ENCODE measurements around the gene OPHN1.

The OPHN1 gene

DNA sequence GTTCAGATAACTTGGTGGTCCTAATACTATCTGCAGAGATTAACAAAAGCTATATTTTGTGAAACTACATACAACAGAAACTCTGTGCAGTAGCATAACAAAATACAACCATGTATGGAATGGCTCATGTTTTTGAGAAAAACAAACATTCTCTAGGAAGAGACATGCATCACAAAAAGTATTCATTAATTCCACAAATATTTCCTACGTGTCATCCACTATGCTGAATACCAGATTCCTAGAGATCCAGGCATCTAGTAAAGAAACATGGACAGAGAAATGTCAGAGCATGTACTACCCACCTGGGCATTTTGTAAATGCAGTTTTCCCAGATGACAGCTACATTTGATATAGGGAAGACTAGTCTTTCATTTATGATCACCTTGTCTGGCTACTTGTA is 248.1 kb downstream of the OPHN1 start:
- WGBS (ENCODE audit: insufficient coverage, insufficient read length), result no CpG with 5 or more reads among the region's 1 CpG

GRCh38 chrX:68183612-68184214 is 249.6 kb downstream of the OPHN1 start:
- WGBS (ENCODE audit: insufficient coverage, insufficient read length), result no CpG with 5 or more reads among the region's 4 CpGs
- Histone ChIP-seq H3K36me3 (ENCODE audit: control insufficient read depth, insufficient read depth, low read length) (no peaks in the 10 kb centered on the region), H3K27me3 (ENCODE audit: control insufficient read depth, insufficient read depth, low read length) (no peaks in the 10 kb centered on the region), H3K27ac (ENCODE audit: low read length) (no peak overlapping the region), H3K9me3 (ENCODE audit: control insufficient read depth, insufficient read depth, low read length) (no peaks in the 10 kb centered on the region), H3K4me3 (ENCODE audit: low read length) (no peak overlapping the region), H3K4me1 (ENCODE audit: control insufficient read depth, insufficient read depth, low read length) (no peaks in the 10 kb centered on the region)
- no peak for DNase-seq (ENCODE audit: low read depth, low spot score)

More for the DNA sequence above, 248.1 kb downstream of the OPHN1 start:
- DNase-seq (ENCODE audit: low read depth, low spot score), result no peak
- Histone ChIP-seq H3K36me3 (ENCODE audit: control insufficient read depth, insufficient read depth, low read length) (no peaks in the 10 kb centered on the region), H3K4me1 (ENCODE audit: control insufficient read depth, insufficient read depth, low read length) (no peaks in the 10 kb centered on the region), H3K27me3 (ENCODE audit: control insufficient read depth, insufficient read depth, low read length) (no peaks in the 10 kb centered on the region), H3K27ac (ENCODE audit: low read length) (no peak overlapping the region), H3K4me3 (ENCODE audit: low read length) (no peak overlapping the region), H3K9me3 (ENCODE audit: control insufficient read depth, insufficient read depth, low read length) (no peaks in the 10 kb centered on the region)

DNA sequence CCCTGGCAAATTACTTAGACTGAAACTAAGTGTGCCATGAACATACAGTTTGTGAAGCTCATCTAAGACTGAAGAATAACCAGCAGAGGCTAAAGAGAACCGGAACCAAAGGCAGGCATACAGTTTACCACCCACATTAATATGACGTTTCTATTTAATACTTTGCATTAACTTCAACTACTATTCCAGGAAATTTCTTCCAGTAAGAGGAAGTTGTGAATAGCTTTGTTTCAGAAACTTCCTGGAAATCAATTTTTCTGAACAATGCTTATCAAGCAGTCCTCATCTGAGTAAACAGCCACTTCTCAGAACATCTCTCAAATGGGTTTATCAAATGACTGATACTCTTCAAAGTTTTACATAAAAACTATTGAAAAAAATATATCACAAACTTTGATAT is 252.7 kb downstream of the OPHN1 start:
- Histone ChIP-seq H3K27ac (ENCODE audit: low read length) (no peak overlapping the region), H3K36me3 (ENCODE audit: control insufficient read depth, insufficient read depth, low read length) (no peaks in the 10 kb centered on the region), H3K9me3 (ENCODE audit: control insufficient read depth, insufficient read depth, low read length) (no peaks in the 10 kb centered on the region), H3K27me3 (ENCODE audit: control insufficient read depth, insufficient read depth, low read length) (no peaks in the 10 kb centered on the region), H3K4me1 (ENCODE audit: control insufficient read depth, insufficient read depth, low read length) (no peaks in the 10 kb centered on the region), H3K4me3 (ENCODE audit: low read length) (no peak overlapping the region)
- DNase-seq (ENCODE audit: low read depth, low spot score), result no peak
- no CpG with 5 or more reads among the region's 2 CpGs for WGBS (ENCODE audit: insufficient coverage, insufficient read length)

DNA sequence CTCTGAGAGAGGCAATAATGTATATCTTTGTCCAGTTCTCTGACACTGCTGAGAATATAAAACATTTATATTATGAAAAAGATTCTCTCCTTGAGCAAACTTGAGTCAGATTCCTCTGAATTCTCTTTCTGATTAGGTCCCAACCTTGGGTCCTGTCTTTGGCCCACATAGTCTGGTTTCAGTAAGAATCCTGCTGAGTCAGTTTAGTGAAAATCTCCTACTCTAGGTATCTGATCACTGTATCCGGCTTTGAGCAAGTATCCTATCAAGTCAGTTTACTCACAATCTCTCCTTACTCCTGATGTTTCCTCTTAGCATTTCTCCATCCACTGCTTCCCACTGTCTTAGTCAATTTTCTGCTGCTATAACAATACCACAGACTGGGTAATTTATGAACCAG is 253.9 kb downstream of the OPHN1 start:
- no CpG with 5 or more reads among the region's 1 CpG for WGBS (ENCODE audit: insufficient coverage, insufficient read length)
- Histone ChIP-seq H3K27me3 (ENCODE audit: control insufficient read depth, insufficient read depth, low read length) (no peaks in the 10 kb centered on the region), H3K36me3 (ENCODE audit: control insufficient read depth, insufficient read depth, low read length) (no peaks in the 10 kb centered on the region), H3K4me1 (ENCODE audit: control insufficient read depth, insufficient read depth, low read length) (no peaks in the 10 kb centered on the region), H3K27ac (ENCODE audit: low read length) (no peak overlapping the region), H3K9me3 (ENCODE audit: control insufficient read depth, insufficient read depth, low read length) (no peaks in the 10 kb centered on the region), H3K4me3 (ENCODE audit: low read length) (no peak overlapping the region)
- no peak for DNase-seq (ENCODE audit: low read depth, low spot score)

GRCh38 chrX:68177542-68177941 is 255.8 kb downstream of the OPHN1 start:
- H3K4me3 ChIP-seq (ENCODE audit: low read length), result no peak overlapping the region
- no peak for DNase-seq (ENCODE audit: low read depth, low spot score)
- H3K36me3 ChIP-seq (ENCODE audit: control insufficient read depth, insufficient read depth, low read length), result no peaks in the 10 kb centered on the region
- no peak overlapping the region for H3K27ac ChIP-seq (ENCODE audit: low read length)
- WGBS (ENCODE audit: insufficient coverage, insufficient read length), result no CpG with 5 or more reads among the region's 4 CpGs
- H3K27me3 ChIP-seq (ENCODE audit: control insufficient read depth, insufficient read depth, low read length), result no peaks in the 10 kb centered on the region
- no peaks in the 10 kb centered on the region for H3K9me3 ChIP-seq (ENCODE audit: control insufficient read depth, insufficient read depth, low read length)
- H3K4me1 ChIP-seq (ENCODE audit: control insufficient read depth, insufficient read depth, low read length), result no peaks in the 10 kb centered on the region

- no peak overlapping the region for H3K4me3 ChIP-seq (ENCODE audit: low read length)
- no CpG with 5 or more reads among the region's 3 CpGs for WGBS (ENCODE audit: insufficient coverage, insufficient read length)
- no peaks in the 10 kb centered on the region for H3K4me1 ChIP-seq (ENCODE audit: control insufficient read depth, insufficient read depth, low read length)
- H3K27me3 ChIP-seq (ENCODE audit: control insufficient read depth, insufficient read depth, low read length), result no peaks in the 10 kb centered on the region
- H3K36me3 ChIP-seq (ENCODE audit: control insufficient read depth, insufficient read depth, low read length), result no peaks in the 10 kb centered on the region
- no peaks in the 10 kb centered on the region for H3K9me3 ChIP-seq (ENCODE audit: control insufficient read depth, insufficient read depth, low read length)
- H3K27ac ChIP-seq (ENCODE audit: low read length), result no peak overlapping the region
- DNase-seq (ENCODE audit: low read depth, low spot score), result no peak
Observed at GRCh38 chrX:68175562-68175961, 257.7 kb downstream of the OPHN1 start.

DNA sequence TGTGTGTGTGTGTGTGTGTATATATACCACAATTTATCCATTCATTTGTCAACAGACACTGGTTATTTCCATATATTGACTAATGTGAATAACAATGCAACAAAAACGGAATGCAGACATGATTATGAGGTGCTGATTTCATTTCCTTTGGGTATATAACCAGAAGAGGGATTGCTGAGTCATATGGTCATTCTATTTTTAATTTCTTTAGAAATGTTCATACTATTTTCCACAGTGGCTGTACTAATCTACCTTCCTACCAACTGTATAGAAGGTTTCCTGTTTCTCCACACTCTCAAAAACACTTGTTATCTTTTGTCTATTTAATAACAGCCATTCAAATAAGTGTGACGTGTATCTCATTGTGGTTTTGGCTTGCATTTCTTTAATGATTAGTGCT is 269.9 kb downstream of the OPHN1 start:
- no CpG with 5 or more reads among the region's 2 CpGs for WGBS (ENCODE audit: insufficient coverage, insufficient read length)
- no peak for DNase-seq (ENCODE audit: low read depth, low spot score)
- Histone ChIP-seq H3K27ac (ENCODE audit: low read length) (no peak overlapping the region), H3K9me3 (ENCODE audit: control insufficient read depth, insufficient read depth, low read length) (no peaks in the 10 kb centered on the region), H3K4me3 (ENCODE audit: low read length) (no peak overlapping the region), H3K4me1 (ENCODE audit: control insufficient read depth, insufficient read depth, low read length) (no peaks in the 10 kb centered on the region), H3K27me3 (ENCODE audit: control insufficient read depth, insufficient read depth, low read length) (no peaks in the 10 kb centered on the region), H3K36me3 (ENCODE audit: control insufficient read depth, insufficient read depth, low read length) (no peaks in the 10 kb centered on the region)

- Histone ChIP-seq H3K36me3 (ENCODE audit: control insufficient read depth, insufficient read depth, low read length) (no peaks in the 10 kb centered on the region), H3K4me3 (ENCODE audit: low read length) (no peak overlapping the region), H3K27ac (ENCODE audit: low read length) (no peak overlapping the region), H3K9me3 (ENCODE audit: control insufficient read depth, insufficient read depth, low read length) (no peaks in the 10 kb centered on the region), H3K4me1 (ENCODE audit: control insufficient read depth, insufficient read depth, low read length) (no peaks in the 10 kb centered on the region), H3K27me3 (ENCODE audit: control insufficient read depth, insufficient read depth, low read length) (no peaks in the 10 kb centered on the region)
- no peak for DNase-seq (ENCODE audit: low read depth, low spot score)
- WGBS (ENCODE audit: insufficient coverage, insufficient read length), result no CpG with 5 or more reads among the region's 1 CpG
Observed at GRCh38 chrX:68147848-68148247, 285.4 kb downstream of the OPHN1 start.

DNA sequence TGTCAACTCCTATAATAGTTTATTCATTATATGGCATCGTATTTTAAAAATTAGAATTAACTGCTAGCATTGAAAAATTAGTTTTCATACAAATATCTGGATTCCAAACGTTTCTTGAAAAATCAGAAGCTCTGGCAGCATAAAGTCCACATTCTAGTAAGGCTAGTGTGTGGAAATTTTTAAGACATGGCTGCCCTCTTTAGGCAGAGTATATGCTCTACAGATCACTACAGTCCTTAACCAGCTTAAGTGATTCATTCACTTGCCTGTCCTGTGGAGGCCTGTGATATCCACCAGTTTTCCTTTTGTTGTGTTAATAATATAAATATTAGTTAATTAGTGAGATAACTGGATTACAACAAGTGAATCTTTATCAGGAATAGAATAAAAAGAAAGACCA is 287.2 kb downstream of the OPHN1 start:
- Histone ChIP-seq H3K4me3 (ENCODE audit: low read length) (no peak overlapping the region), H3K4me1 (ENCODE audit: control insufficient read depth, insufficient read depth, low read length) (no peaks in the 10 kb centered on the region), H3K36me3 (ENCODE audit: control insufficient read depth, insufficient read depth, low read length) (no peaks in the 10 kb centered on the region), H3K27me3 (ENCODE audit: control insufficient read depth, insufficient read depth, low read length) (no peaks in the 10 kb centered on the region), H3K9me3 (ENCODE audit: control insufficient read depth, insufficient read depth, low read length) (no peaks in the 10 kb centered on the region), H3K27ac (ENCODE audit: low read length) (no peak overlapping the region)
- WGBS (ENCODE audit: insufficient coverage, insufficient read length), result no CpG with 5 or more reads among the region's 2 CpGs
- DNase-seq (ENCODE audit: low read depth, low spot score), result no peak

GRCh38 chrX:68139791-68140190 is 293.5 kb downstream of the OPHN1 start:
- Histone ChIP-seq H3K27me3 (ENCODE audit: control insufficient read depth, insufficient read depth, low read length) (no peaks in the 10 kb centered on the region), H3K27ac (ENCODE audit: low read length) (no peak overlapping the region), H3K36me3 (ENCODE audit: control insufficient read depth, insufficient read depth, low read length) (no peaks in the 10 kb centered on the region), H3K4me1 (ENCODE audit: control insufficient read depth, insufficient read depth, low read length) (no peaks in the 10 kb centered on the region), H3K9me3 (ENCODE audit: control insufficient read depth, insufficient read depth, low read length) (no peaks in the 10 kb centered on the region), H3K4me3 (ENCODE audit: low read length) (no peak overlapping the region)
- DNase-seq (ENCODE audit: low read depth, low spot score), result no peak
- no CpG with 5 or more reads among the region's 2 CpGs for WGBS (ENCODE audit: insufficient coverage, insufficient read length)

DNA sequence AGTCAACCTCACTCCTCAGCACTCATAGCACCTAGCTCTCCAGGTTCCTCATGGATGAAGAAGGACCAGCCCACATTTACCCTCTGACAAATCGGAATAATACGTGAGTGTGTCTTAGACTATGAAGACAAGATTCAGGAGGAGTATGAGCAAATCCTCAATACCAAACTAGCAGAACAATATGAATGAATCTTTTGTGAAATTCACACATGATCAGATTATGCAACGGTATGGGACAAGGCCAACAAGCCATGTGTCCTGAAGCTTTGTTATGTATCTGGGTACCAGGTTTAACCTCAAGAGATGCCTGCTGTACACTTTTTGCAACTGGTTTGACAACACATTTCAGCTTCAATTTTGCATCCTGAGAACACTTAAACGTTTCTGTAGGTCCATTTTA is 300.1 kb downstream of the OPHN1 start:
- H3K27me3 ChIP-seq (ENCODE audit: control insufficient read depth, insufficient read depth, low read length), result no peaks in the 10 kb centered on the region
- no peak overlapping the region for H3K27ac ChIP-seq (ENCODE audit: low read length)
- no CpG with 5 or more reads among the region's 4 CpGs for WGBS (ENCODE audit: insufficient coverage, insufficient read length)
- H3K4me3 ChIP-seq (ENCODE audit: low read length), result no peak overlapping the region
- no peak for DNase-seq (ENCODE audit: low read depth, low spot score)
- H3K4me1 ChIP-seq (ENCODE audit: control insufficient read depth, insufficient read depth, low read length), result no peaks in the 10 kb centered on the region
- H3K36me3 ChIP-seq (ENCODE audit: control insufficient read depth, insufficient read depth, low read length), result no peaks in the 10 kb centered on the region
- H3K9me3 ChIP-seq (ENCODE audit: control insufficient read depth, insufficient read depth, low read length), result no peaks in the 10 kb centered on the region

Measured in iPS DF 6.9 (cell line).